Prostate gland (tissue), 2 donors: Measurements from ENCODE around the gene NOTCH4. TPM values are rescaled to one million over a fixed set of nuclear protein-coding genes. Genes with fewer than 3 reads are reported as not detected.
"Not testable (repeated sequence)": the region's sequence is repeated elsewhere in the genome, so short reads cannot be mapped to it uniquely, and the experiment has no call there.

ENCODE experiments used
- DNase-seq: peaks from one replicate; pipeline ENCODE4 v3.0.0-alpha.2; 2019; ENCODE audit warnings: low spot score
- H3K27ac ChIP-seq, 2 donors: fragments of 200-600 bp; sonication (generic); 2 replicates each; pipeline ENCODE4 v1.5.1; 2017 to 2019
- H3K27me3 ChIP-seq: fragments of 200-600 bp; sonication (generic); replicated peaks from 2 replicates; pipeline ENCODE4 v1.5.1; 2019; ENCODE audit not compliant: insufficient read depth
- H3K36me3 ChIP-seq, 2 donors: fragments of 200-600 bp; sonication (generic); 1 replicate in 1 of 2; 2 replicates in 1 of 2; pipeline versions ENCODE4 v1.5.1 to v1.8.1; 2017 to 2019
- H3K4me1 ChIP-seq: fragments of 200-600 bp; sonication (generic); replicated peaks from 2 replicates; pipeline ENCODE4 v1.5.1; 2019
- H3K4me3 ChIP-seq, 2 donors: fragments of 200-600 bp; sonication (generic); 2 replicates each; pipeline ENCODE4 v1.5.1; 2017 to 2019
- H3K9me3 ChIP-seq: fragments of 200-600 bp; sonication (generic); 2 replicates; pipeline ENCODE4 v1.5.1; 2017
- CTCF ChIP-seq, 4 experiments: fragments of 200-600 bp in 2 of 4; fragments of 450-650 bp in 2 of 4; sonication (generic) in 2 of 4; IDR thresholded peaks; 1 replicate in 3 of 4; 2 replicates in 1 of 4; pipeline ENCODE4 v1.5.1; 2016 to 2019; ENCODE audit warnings: antibody characterized with exemption in 4 of 4, mild to moderate bottlenecking in 2 of 4, moderate library complexity in 2 of 4
- POLR2A ChIP-seq: fragments of 450-650 bp; IDR thresholded peaks from one replicate; pipeline ENCODE4 v1.6.1; 2016; ENCODE audit warnings: antibody characterized with exemption, mild to moderate bottlenecking
- POLR2AphosphoS5 ChIP-seq: sonication (generic); formaldehyde crosslinking; IDR thresholded peaks from one replicate; pipeline ENCODE4 v1.6.1; 2017; ENCODE audit warnings: antibody characterized with exemption
- whole genome bisulfite sequencing: methylation state at CpG from one replicate; pipeline ENCODE4 v1.1.5; 2018; 5-methylcytosine and 5-hydroxymethylcytosine counted together
- intact Hi-C: fragments of 100-400 bp; cut with DNase I; formaldehyde crosslinking; loops from one replicate; pipeline ENCODE4 v1.14.2; 2022
- total RNA-seq, 2 donors: library from RNA; depleted of rRNA; stranded (reverse); fragments of >200 nt; gene quantifications; one replicate each; pipeline ENCODE4 v1.1.0, GENCODE V29; 2016

The NOTCH4 gene
- total RNA-seq, 2 donors from 2014 or later, result 14.6 to 18.2 TPM

- peak overlapping the region; percentile 48 to 98 for H3K27ac ChIP-seq
- H3K36me3 ChIP-seq, H3K27me3 ChIP-seq, intact Hi-C loops, H3K9me3 ChIP-seq, H3K4me3 ChIP-seq, H3K4me1 ChIP-seq: not testable (repeated sequence)
- WGBS, result 9% methylated on average over 11 of the region's 11 CpGs
- peak; percentile 74 for DNase-seq
- peak; percentile 42 for TF ChIP-seq POLR2AphosphoS5
Observed at GRCh38 chr6:32185681-32186131, 38.2 kb downstream of the NOTCH4 start.

DNA sequence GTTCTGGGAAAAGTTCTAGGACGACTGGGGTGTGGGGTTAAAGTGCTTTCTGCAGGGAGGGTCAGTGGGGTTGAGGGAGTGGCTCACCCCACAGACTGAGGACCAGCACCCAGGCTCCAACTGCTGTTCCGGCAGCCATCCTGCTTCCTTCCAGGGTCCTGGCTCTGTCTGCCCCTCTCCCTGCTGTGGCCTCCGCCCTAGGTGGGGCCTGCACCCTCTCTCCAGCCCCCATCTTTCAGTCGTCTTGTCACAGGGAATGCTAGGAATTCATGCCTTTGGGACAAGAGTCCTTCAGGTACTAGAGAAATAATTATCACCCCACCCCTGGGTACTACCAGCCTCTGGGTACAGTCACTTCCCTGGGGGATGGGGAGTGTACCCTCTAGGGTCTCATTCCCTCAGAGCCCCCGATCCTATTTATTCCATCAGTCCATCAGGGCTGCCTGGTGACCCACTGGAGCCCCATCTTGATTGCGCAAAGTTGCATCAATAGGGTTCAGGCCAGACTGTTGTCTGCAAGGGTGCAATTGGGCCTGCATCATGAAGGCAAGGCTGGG, 39.7 kb downstream of the NOTCH4 start, which contains the start of gene AGER:
Gene AGER (minus strand): TSS at position 170 of the 557 bp plus-strand sequence. CDS start 31 bp downstream, at position 139.
- 66% methylated on average over 6 of the region's 6 CpGs for WGBS
- no peak for TF ChIP-seq CTCF (IDR thresholded peaks at IDR 0.05)
- no peak for TF ChIP-seq POLR2AphosphoS5
- no peak for TF ChIP-seq POLR2A
- peak within 1 kb of the TSS; percentile 48 to 98 for H3K27ac ChIP-seq
- no peaks in the 10 kb centered on the region for H3K27me3 ChIP-seq
- no peak for DNase-seq
- H3K4me1 ChIP-seq, result no peaks in the 10 kb centered on the region
- H3K9me3 ChIP-seq, result no peaks in the 10 kb centered on the region
- H3K36me3 ChIP-seq, result peaks cover 0 to 5% of the 10 kb centered on the region in 2 donors
- intact Hi-C loops, result no loop called here
- H3K4me3 ChIP-seq, result no peak within 1 kb of the TSS

GRCh38 chr6:32183483-32184083, 40.3 kb downstream of the NOTCH4 start:
- intact Hi-C loops, result no loop called here
- no peaks in the 10 kb centered on the region for H3K4me1 ChIP-seq
- H3K36me3 ChIP-seq, result peaks cover 0 to 5% of the 10 kb centered on the region in 2 donors
- H3K27ac ChIP-seq, result peak overlapping the region in 1 of 2 donors; percentile 19
- H3K27me3 ChIP-seq, result no peaks in the 10 kb centered on the region
- no peak for TF ChIP-seq CTCF (IDR thresholded peaks at IDR 0.05)
- TF ChIP-seq POLR2AphosphoS5, result no peak
- no peak for DNase-seq
- WGBS, result 87% methylated on average over 15 of the region's 15 CpGs
- H3K9me3 ChIP-seq, result no peaks in the 10 kb centered on the region
- H3K4me3 ChIP-seq, result no peak overlapping the region

- 77% methylated on average over 3 of the region's 3 CpGs for WGBS
- Histone ChIP-seq H3K27ac (peak overlapping the region in 1 of 2 donors; percentile 19), H3K36me3 (peaks cover 0 to 5% of the 10 kb centered on the region in 2 donors), H3K9me3 (no peaks in the 10 kb centered on the region), H3K4me3 (no peak overlapping the region), H3K27me3 (no peaks in the 10 kb centered on the region), H3K4me1 (no peaks in the 10 kb centered on the region)
- TF ChIP-seq POLR2AphosphoS5, result no peak
- TF ChIP-seq CTCF (IDR thresholded peaks at IDR 0.05), result no peak
- TF ChIP-seq POLR2A, result no peak
- intact Hi-C loops, result no loop called here
- no peak for DNase-seq
Observed at GRCh38 chr6:32183030-32183429, 40.8 kb downstream of the NOTCH4 start.

DNA sequence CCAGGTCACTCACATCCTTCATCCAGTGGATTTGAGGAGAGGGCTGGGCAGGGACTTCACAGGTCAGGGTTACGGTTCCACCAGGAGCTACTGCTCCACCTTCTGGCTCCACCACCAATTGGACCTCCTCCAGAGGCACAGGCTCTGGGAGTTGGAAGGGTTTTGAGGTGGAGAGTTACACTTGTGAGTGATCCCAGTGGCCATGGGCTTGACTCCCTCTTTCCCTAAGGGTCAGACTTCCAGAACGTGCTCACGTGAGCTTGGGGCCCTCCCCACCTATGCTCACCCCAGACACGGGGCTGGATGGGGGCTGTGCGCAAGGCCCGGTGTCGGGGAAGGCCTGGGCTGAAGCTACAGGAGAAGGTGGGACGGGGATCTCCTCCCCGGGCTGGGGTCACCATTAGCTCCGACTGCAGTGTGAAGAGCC, 41.3 kb downstream of the NOTCH4 start:
- H3K9me3 ChIP-seq, result no peaks in the 10 kb centered on the region
- no peak overlapping the region for H3K27ac ChIP-seq
- peaks cover 0 to 5% of the 10 kb centered on the region in 2 donors for H3K36me3 ChIP-seq
- H3K4me1 ChIP-seq, result no peaks in the 10 kb centered on the region
- intact Hi-C loops, result no loop called here
- 83% methylated on average over 10 of the region's 10 CpGs for WGBS
- no peak overlapping the region for H3K4me3 ChIP-seq
- no peak for TF ChIP-seq POLR2A
- no peak for TF ChIP-seq CTCF (IDR thresholded peaks at IDR 0.05)
- TF ChIP-seq POLR2AphosphoS5, result no peak
- no peak for DNase-seq
- H3K27me3 ChIP-seq, result no peaks in the 10 kb centered on the region
